ENCODE measurements around the gene NTN5. TPM values are rescaled to one million over a fixed set of nuclear protein-coding genes. Genes with fewer than 3 reads are reported as not detected.
A peak's percentile ranks its signal among the peaks of the same experiment; 100 is the strongest.

The NTN5 gene
- total and polyA plus RNA-seq, 2 experiments from 2014 or later, result 0.52 to 0.94 TPM

DNA sequence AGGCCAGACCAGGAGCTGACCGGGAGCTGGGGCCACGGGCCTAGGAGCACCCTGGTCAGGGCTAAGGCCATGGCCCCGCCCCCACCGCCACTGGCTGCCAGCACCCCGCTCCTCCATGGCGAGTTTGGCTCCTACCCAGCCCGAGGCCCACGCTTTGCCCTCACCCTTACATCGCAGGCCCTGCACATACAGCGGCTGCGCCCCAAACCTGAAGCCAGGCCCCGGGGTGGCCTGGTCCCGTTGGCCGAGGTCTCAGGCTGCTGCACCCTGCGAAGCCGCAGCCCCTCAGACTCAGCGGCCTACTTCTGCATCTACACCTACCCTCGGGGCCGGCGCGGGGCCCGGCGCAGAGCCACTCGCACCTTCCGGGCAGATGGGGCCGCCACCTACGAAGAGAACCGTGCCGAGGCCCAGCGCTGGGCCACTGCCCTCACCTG is 46.9 kb downstream of the NTN5 start:
- H3K36me3 ChIP-seq (ENCODE audit: insufficient read depth), result no peaks in the 10 kb centered on the region
- Mint-ChIP-seq H3K4me1 (peaks cover 29% of the 10 kb centered on the region), H3K27me3 (ENCODE audit: insufficient read depth, low read depth, poor library complexity) (peaks cover 29% of the 10 kb centered on the region), H3K9me3 (no peaks in the 10 kb centered on the region; the same call in 1 of the 3 replicates), H3K36me3 (ENCODE audit: low read depth) (peaks cover 11% of the 10 kb centered on the region; the same call in 2 of the 3 replicates), H3K27ac (no peak overlapping the region), H3K4me3 (peak overlapping the region; percentile 72; the same call in 1 of the 3 replicates)
- no peak for ATAC-seq
- H3K79me2 ChIP-seq (replicated peaks; ENCODE audit: insufficient read depth), result peaks cover 11% of the 10 kb centered on the region
- TF ChIP-seq, protein P1, sequence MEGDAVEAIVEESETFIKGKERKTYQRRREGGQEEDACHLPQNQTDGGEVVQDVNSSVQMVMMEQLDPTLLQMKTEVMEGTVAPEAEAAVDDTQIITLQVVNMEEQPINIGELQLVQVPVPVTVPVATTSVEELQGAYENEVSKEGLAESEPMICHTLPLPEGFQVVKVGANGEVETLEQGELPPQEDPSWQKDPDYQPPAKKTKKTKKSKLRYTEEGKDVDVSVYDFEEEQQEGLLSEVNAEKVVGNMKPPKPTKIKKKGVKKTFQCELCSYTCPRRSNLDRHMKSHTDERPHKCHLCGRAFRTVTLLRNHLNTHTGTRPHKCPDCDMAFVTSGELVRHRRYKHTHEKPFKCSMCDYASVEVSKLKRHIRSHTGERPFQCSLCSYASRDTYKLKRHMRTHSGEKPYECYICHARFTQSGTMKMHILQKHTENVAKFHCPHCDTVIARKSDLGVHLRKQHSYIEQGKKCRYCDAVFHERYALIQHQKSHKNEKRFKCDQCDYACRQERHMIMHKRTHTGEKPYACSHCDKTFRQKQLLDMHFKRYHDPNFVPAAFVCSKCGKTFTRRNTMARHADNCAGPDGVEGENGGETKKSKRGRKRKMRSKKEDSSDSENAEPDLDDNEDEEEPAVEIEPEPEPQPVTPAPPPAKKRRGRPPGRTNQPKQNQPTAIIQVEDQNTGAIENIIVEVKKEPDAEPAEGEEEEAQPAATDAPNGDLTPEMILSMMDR (conservative IDR thresholded peaks at IDR 0.05; ENCODE audit: low read depth in 2 of 2), result 0 out of 4 replicates have a peak, but pooled peaks of 1 of the 2 experiments have one; percentile 10
- TF ChIP-seq STAT1 (IDR thresholded peaks at IDR 0.05; ENCODE audit: unreplicated experiment) (no peak), ZNF331 (CRISPR knock-in tag; IDR thresholded peaks at IDR 0.05; ENCODE audit: low read depth) (no peak), EZH2 (IDR thresholded peaks at IDR 0.05; ENCODE audit: low read depth, unreplicated experiment) (no peak)
- TF ChIP-seq, protein P2, sequence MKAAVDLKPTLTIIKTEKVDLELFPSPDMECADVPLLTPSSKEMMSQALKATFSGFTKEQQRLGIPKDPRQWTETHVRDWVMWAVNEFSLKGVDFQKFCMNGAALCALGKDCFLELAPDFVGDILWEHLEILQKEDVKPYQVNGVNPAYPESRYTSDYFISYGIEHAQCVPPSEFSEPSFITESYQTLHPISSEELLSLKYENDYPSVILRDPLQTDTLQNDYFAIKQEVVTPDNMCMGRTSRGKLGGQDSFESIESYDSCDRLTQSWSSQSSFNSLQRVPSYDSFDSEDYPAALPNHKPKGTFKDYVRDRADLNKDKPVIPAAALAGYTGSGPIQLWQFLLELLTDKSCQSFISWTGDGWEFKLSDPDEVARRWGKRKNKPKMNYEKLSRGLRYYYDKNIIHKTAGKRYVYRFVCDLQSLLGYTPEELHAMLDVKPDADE (IDR thresholded peaks at IDR 0.05), result no peak
- H2AFZ ChIP-seq, result no peak overlapping the region
- no peak overlapping the region for H3K4me3 ChIP-seq
- H3K27ac ChIP-seq (ENCODE audit: low read depth), result no peak overlapping the region; the same call in 1 of the 2 replicates
- peaks cover 13% of the 10 kb centered on the region for H4K20me1 ChIP-seq (replicated peaks; ENCODE audit: insufficient read depth)
- DNase-seq (ENCODE audit: low spot score), result no peak
- H3K4me2 ChIP-seq, result peak overlapping the region; percentile 94; the same call in 1 of the 2 replicates
- peaks cover 17% of the 10 kb centered on the region; the same call in 1 of the 2 replicates for H3F3A ChIP-seq (replicated peaks; ENCODE audit: low read depth)
- H3K4me1 ChIP-seq (ENCODE audit: insufficient read depth), result peaks cover 16% of the 10 kb centered on the region
- H3K27me3 ChIP-seq (ENCODE audit: insufficient read depth), result no peaks in the 10 kb centered on the region
- no peaks in the 10 kb centered on the region for H3K9me2 ChIP-seq (ENCODE audit: insufficient read depth)

DNA sequence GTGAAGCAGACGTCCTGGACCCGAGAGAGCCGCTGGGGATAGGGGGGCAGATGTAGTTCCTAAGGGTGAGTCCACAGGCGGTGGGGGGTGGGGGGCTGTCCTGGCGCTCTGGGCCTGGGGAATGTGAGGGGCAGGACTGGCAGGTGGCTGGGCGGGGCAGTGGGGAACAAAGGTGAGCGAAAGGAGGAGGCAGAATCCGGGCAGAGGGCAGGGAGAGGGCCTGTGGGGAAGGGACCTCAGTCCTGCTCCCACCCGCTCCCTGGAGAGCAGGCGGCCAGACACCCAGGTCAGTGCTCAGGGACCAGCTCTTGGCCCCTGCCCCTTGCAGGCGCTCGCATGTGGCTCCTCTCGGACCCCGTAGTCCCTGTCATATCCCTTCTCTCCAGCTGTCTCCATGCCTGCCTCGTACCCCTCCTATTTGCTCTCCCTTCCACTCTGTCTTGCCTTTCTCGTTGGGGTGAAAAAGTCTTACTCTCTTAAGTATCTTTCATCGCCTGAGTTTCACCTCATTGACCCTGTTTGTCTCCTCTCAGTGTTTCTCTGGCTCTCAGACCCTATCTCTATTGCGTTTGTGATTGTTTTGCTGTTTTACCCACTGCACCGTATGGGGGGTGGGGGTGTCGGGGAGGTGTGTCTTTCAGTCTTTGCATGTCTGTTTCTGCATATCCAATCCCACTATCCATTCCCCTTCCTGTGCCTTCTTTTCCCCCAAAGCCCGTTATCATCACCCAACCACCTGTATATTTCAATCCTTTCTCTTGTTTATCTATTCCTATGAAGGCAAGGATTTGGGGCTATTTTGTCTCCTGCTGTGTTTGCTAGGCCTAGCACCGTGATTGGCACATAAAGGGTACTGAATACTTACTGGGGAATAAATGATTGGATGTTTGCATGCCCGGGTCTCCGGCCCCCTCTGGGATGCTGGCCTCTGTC is 47.8 kb downstream of the NTN5 start:
- Histone ChIP-seq H2AFZ (no peak overlapping the region), H3K4me3 (peak overlapping the region; percentile 92), H3K27me3 (ENCODE audit: insufficient read depth) (no peaks in the 10 kb centered on the region), H3K27ac (ENCODE audit: low read depth) (peak overlapping the region; percentile 91), H4K20me1 (replicated peaks; ENCODE audit: insufficient read depth) (peaks cover 13% of the 10 kb centered on the region), H3K79me2 (replicated peaks; ENCODE audit: insufficient read depth) (peaks cover 14% of the 10 kb centered on the region), H3K4me1 (ENCODE audit: insufficient read depth) (peaks cover 15% of the 10 kb centered on the region), H3K36me3 (ENCODE audit: insufficient read depth) (no peaks in the 10 kb centered on the region), H3K4me2 (peak overlapping the region; percentile 94), H3F3A (replicated peaks; ENCODE audit: low read depth) (peaks cover 12% of the 10 kb centered on the region; the same call in 1 of the 2 replicates), H3K9me2 (ENCODE audit: insufficient read depth) (no peaks in the 10 kb centered on the region)
- Mint-ChIP-seq H3K9me3 (no peaks in the 10 kb centered on the region; the same call in 2 of the 3 replicates), H3K4me1 (peaks cover 29% of the 10 kb centered on the region), H3K27me3 (ENCODE audit: insufficient read depth, low read depth, poor library complexity) (peaks cover 20% of the 10 kb centered on the region), H3K4me3 (peak overlapping the region; percentile 72), H3K27ac (peak overlapping the region; percentile 93), H3K36me3 (ENCODE audit: low read depth) (peaks cover 11% of the 10 kb centered on the region; the same call in 2 of the 3 replicates)
- ATAC-seq, result peak; percentile 20
- peak; percentile 73 for DNase-seq (ENCODE audit: low spot score)
- no peak for TF ChIP-seq CREB1 (CRISPR knock-in tag; IDR thresholded peaks at IDR 0.05; ENCODE audit: low read depth)
- TF ChIP-seq, protein P3, sequence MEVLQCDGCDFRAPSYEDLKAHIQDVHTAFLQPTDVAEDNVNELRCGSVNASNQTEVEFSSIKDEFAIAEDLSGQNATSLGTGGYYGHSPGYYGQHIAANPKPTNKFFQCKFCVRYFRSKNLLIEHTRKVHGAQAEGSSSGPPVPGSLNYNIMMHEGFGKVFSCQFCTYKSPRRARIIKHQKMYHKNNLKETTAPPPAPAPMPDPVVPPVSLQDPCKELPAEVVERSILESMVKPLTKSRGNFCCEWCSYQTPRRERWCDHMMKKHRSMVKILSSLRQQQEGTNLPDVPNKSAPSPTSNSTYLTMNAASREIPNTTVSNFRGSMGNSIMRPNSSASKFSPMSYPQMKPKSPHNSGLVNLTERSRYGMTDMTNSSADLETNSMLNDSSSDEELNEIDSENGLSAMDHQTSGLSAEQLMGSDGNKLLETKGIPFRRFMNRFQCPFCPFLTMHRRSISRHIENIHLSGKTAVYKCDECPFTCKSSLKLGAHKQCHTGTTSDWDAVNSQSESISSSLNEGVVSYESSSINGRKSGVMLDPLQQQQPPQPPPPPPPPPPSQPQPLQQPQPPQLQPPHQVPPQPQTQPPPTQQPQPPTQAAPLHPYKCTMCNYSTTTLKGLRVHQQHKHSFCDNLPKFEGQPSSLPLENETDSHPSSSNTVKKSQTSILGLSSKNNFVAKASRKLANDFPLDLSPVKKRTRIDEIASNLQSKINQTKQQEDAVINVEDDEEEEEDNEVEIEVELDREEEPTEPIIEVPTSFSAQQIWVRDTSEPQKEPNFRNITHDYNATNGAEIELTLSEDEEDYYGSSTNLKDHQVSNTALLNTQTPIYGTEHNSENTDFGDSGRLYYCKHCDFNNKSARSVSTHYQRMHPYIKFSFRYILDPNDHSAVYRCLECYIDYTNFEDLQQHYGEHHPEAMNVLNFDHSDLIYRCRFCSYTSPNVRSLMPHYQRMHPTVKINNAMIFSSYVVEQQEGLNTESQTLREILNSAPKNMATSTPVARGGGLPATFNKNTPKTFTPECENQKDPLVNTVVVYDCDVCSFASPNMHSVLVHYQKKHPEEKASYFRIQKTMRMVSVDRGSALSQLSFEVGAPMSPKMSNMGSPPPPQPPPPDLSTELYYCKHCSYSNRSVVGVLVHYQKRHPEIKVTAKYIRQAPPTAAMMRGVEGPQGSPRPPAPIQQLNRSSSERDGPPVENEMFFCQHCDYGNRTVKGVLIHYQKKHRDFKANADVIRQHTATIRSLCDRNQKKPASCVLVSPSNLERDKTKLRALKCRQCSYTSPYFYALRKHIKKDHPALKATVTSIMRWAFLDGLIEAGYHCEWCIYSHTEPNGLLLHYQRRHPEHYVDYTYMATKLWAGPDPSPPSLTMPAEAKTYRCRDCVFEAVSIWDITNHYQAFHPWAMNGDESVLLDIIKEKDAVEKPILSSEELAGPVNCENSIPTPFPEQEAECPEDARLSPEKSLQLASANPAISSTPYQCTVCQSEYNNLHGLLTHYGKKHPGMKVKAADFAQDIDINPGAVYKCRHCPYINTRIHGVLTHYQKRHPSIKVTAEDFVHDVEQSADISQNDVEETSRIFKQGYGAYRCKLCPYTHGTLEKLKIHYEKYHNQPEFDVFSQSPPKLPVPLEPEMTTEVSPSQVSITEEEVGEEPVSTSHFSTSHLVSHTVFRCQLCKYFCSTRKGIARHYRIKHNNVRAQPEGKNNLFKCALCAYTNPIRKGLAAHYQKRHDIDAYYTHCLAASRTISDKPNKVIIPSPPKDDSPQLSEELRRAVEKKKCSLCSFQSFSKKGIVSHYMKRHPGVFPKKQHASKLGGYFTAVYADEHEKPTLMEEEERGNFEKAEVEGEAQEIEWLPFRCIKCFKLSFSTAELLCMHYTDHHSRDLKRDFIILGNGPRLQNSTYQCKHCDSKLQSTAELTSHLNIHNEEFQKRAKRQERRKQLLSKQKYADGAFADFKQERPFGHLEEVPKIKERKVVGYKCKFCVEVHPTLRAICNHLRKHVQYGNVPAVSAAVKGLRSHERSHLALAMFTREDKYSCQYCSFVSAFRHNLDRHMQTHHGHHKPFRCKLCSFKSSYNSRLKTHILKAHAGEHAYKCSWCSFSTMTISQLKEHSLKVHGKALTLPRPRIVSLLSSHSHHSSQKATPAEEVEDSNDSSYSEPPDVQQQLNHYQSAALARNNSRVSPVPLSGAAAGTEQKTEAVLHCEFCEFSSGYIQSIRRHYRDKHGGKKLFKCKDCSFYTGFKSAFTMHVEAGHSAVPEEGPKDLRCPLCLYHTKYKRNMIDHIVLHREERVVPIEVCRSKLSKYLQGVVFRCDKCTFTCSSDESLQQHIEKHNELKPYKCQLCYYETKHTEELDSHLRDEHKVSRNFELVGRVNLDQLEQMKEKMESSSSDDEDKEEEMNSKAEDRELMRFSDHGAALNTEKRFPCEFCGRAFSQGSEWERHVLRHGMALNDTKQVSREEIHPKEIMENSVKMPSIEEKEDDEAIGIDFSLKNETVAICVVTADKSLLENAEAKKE (CRISPR knock-in tag; IDR thresholded peaks at IDR 0.05), result no peak
- TF ChIP-seq, protein P2 (IDR thresholded peaks at IDR 0.05), result no peak
- TF ChIP-seq JUNB (IDR thresholded peaks at IDR 0.05; ENCODE audit: unreplicated experiment), result no peak
